ENCODE results near the gene SLCO4C1. TPM values are rescaled to one million over a fixed set of nuclear protein-coding genes. Genes with fewer than 3 reads are reported as not detected.

Gene SLCO4C1
- polyA plus RNA-seq, 1 experiment = not detected

- ChIA-PET POLR2A (no interaction called here), CTCF (no interaction called here)
- Histone ChIP-seq H3K27me3 (ENCODE audit: control insufficient read depth, insufficient read depth, low read length) (no peaks in the 10 kb centered on the region), H3K9me3 (ENCODE audit: control insufficient read depth, insufficient read depth, low read length) (peaks cover 5% of the 10 kb centered on the region; the same call in 1 of the 2 replicates), H3K4me3 (ENCODE audit: low read depth, low read length) (no peak overlapping the region), H3K27ac (ENCODE audit: low read depth, low read length) (no peak overlapping the region)
- TF ChIP-seq CTCF (IDR thresholded peaks at IDR 0.05; ENCODE audit: low read depth, low read length) = no peak
- no peak for DNase-seq (ENCODE audit: low read depth, low spot score)
Observed at GRCh38 chr5:102286476-102286875, 9.6 kb downstream of the SLCO4C1 start.

- ChIA-PET POLR2A (no interaction called here), CTCF (no interaction called here)
Observed at GRCh38 chr5:102283102-102283797, 12.8 kb downstream of the SLCO4C1 start.

GRCh38 chr5:102279711-102280110, 16.4 kb downstream of the SLCO4C1 start:
- ChIA-PET POLR2A (no interaction called here), CTCF (no interaction called here)
- no peak for DNase-seq (ENCODE audit: low read depth, low spot score)
- Histone ChIP-seq H3K4me3 (ENCODE audit: low read depth, low read length) (no peak overlapping the region), H3K27ac (ENCODE audit: low read depth, low read length) (no peak overlapping the region), H3K9me3 (ENCODE audit: control insufficient read depth, insufficient read depth, low read length) (peaks cover under 1% of the 10 kb centered on the region; the same call in 1 of the 2 replicates), H3K27me3 (ENCODE audit: control insufficient read depth, insufficient read depth, low read length) (no peaks in the 10 kb centered on the region)
- no peak for TF ChIP-seq CTCF (IDR thresholded peaks at IDR 0.05; ENCODE audit: low read depth, low read length)

More at GRCh38 chr5:102283102-102283797, 12.8 kb downstream of the SLCO4C1 start:
- no peak overlapping the region for H3K4me3 ChIP-seq (ENCODE audit: low read depth, low read length)
- no peaks in the 10 kb centered on the region for H3K27me3 ChIP-seq (ENCODE audit: control insufficient read depth, insufficient read depth, low read length)
- 0 out of 2 replicates have a peak, but pooled peaks cover 2% of the 10 kb centered on the region for H3K9me3 ChIP-seq (ENCODE audit: control insufficient read depth, insufficient read depth, low read length)
- no peak for TF ChIP-seq CTCF (IDR thresholded peaks at IDR 0.05; ENCODE audit: low read depth, low read length)
- H3K27ac ChIP-seq (ENCODE audit: low read depth, low read length) = no peak overlapping the region
- DNase-seq (ENCODE audit: low read depth, low spot score) = no peak

GRCh38 chr5:102278231-102278630, 17.9 kb downstream of the SLCO4C1 start:
- CTCF ChIA-PET = no interaction called here
- Histone ChIP-seq H3K4me3 (ENCODE audit: low read depth, low read length) (no peak overlapping the region), H3K27me3 (ENCODE audit: control insufficient read depth, insufficient read depth, low read length) (no peaks in the 10 kb centered on the region), H3K27ac (ENCODE audit: low read depth, low read length) (no peak overlapping the region), H3K9me3 (ENCODE audit: control insufficient read depth, insufficient read depth, low read length) (peaks cover 4% of the 10 kb centered on the region; the same call in 1 of the 2 replicates)
- no peak for DNase-seq (ENCODE audit: low read depth, low spot score)
- POLR2A ChIA-PET = no interaction called here
- TF ChIP-seq CTCF (IDR thresholded peaks at IDR 0.05; ENCODE audit: low read depth, low read length) = no peak

GRCh38 chr5:102277144-102277543, 18.9 kb downstream of the SLCO4C1 start:
- no peaks in the 10 kb centered on the region for H3K27me3 ChIP-seq (ENCODE audit: control insufficient read depth, insufficient read depth, low read length)
- H3K27ac ChIP-seq (ENCODE audit: low read depth, low read length) = no peak overlapping the region
- H3K4me3 ChIP-seq (ENCODE audit: low read depth, low read length) = no peak overlapping the region
- TF ChIP-seq CTCF (IDR thresholded peaks at IDR 0.05; ENCODE audit: low read depth, low read length) = no peak
- ChIA-PET CTCF (no interaction called here), POLR2A (no interaction called here)
- H3K9me3 ChIP-seq (ENCODE audit: control insufficient read depth, insufficient read depth, low read length) = peaks cover 6% of the 10 kb centered on the region; the same call in 1 of the 2 replicates
- no peak for DNase-seq (ENCODE audit: low read depth, low spot score)
